HG03469 (cell line): Measurements from ENCODE around the gene MMAB.

Experiments
- ATAC-seq: cut with Tn5 transposase; IDR thresholded peaks from one replicate; pipeline ENCODE4 v1.9.1; 2021; ENCODE audit warnings: mild to moderate bottlenecking, moderate library complexity, moderate number of reproducible peaks; ENCODE audit not compliant: unreplicated experiment

Gene MMAB

GRCh38 chr12:109573029-109573913 is at the start of gene MMAB, which contains the start of gene MVK:
MMAB (minus strand) TSS chr12:109573504; CDS start chr12:109573480, 24 bp downstream.
MVK (plus strand) TSS chr12:109573794; CDS start chr12:109574823, 1,029 bp downstream.
- peak; percentile 74 for ATAC-seq

DNA sequence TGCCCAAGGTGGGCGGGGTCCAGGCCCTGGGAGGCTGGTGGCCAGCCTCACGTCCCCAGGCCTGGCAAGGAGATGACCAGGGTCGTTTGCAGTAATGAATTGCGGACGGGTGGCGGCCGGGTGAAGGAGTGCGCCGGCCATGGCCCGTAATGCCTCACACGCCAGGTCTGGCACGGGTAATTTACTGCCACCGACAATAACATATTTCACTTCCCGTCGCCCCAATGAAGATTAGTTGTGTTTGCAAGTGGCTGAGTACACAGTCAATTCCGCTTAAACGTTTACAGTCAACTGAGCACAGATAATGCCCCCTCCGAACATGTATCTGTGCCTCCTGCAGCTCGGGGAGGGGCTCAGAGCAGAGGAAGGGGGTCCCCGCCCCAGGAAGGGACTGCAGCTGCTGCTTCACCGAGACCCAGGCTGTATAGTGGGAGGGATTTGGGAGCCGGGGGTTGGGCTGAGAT is 48.6 kb upstream of the MMAB start:
- no peak for ATAC-seq

DNA sequence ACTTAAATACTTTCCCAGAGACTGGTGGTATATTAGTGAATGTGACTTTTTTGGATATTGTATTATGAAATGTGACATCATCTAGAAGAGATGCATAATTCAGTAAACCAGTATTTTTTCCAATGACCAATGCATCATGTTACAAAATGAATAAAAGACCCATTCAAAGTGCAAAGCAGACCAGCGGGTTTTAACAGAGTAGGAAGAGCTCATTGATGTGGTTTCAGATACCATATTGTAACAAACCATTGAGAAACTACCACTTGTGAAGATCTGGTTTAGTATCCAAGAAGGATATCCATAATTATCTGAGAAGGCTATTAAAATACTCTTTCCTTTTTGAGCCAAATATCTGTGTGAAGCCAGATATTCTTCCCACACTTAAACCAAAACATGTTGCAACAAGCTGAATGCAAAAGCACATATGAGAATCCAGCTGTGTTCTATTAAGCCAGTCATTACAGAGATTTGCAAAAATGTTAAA is 47.9 kb upstream of the MMAB start:
- no peak for ATAC-seq

DNA sequence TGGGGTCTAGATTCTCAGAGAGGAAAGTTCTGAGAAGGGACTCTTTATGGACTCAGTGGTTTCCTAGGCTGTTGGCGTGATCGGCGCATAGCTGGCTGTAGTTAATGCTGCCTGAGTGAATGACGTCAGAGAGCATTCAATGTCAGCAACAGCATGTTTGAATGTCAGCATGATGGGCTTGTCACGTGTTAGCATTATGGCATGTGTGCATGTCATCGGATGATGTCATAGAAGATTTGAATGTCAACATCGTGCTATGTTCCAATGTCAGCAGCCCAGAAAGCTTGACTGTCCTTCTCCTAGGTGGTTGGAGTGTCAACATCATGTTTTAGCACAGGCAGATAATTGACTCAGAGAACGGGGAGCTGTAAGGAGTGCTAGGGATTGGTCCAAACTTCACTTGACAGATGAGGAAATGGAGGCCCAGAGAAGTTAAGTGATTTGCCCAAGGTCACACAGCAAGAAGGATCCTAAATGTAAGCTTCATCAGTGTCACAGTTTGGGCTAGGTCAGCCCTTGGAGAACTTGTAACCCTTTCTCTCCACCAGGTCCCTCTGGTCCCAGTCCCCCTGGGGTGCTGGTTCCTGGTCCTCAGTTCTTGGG is 45.8 kb upstream of the MMAB start:
- no peak for ATAC-seq

- ATAC-seq = no peak
Measured at GRCh38 chr12:109618082-109618481, 44.8 kb upstream of the MMAB start.

DNA sequence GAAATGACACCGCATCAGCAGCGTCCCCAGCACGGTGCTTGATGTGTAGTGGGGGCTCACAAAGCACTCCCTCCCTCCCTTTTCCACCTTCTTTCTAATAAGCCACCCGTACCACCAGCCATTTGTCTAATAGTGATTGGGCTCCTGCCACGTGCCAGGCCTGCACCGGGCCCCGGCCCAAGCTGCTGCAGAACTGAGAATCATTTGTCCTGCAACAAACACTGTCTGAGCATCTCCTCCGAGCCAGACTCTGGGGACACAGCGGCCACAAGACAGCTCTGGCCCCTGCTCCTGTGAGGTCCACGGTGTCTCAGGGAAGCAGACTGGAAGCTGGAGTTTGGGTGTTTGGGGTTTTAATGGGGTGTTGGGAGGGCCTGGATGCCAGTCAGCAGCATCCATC is 44.2 kb upstream of the MMAB start:
- no peak for ATAC-seq

GRCh38 chr12:109615556-109616229 is 42.4 kb upstream of the MMAB start:
- ATAC-seq = no peak

DNA sequence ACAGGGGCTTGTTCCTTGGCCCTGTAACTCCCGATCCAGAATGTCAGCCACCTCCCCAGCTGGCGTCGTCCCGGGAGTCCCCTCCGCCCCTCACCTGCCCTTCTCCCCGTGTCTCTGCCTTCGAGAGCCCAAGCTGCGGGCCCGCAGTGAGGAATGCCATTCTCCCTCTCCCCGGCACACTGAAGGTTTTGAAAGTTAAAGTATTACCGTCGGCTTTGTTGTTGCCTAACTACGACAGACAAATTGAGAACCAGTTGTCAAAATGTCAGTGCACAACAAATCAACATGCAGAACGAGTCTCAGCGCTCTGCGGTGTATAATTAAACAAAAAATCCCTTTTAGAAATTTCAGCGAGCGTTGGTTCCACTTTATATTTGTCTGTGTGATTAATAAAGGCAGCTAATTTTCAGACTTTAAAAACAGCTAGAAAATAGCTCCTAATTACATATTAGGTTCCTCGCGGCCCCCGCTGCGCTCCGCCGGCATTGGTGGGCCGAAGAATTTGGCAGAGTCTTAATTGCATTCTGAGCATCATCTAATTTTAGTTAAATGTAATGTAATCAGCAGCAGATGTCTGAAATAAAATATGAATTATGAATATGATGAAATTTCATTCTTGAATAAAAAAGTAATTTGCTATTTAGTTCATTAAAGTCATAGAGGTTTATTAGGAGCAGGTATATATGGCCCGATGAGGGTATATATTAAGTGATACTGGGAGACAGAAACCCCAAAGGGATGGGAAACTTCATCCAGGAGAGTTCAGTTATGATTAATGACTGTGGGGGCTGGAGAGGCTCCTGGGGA is 40.5 kb upstream of the MMAB start:
- no peak for ATAC-seq

GRCh38 chr12:109612975-109613502 is 39.7 kb upstream of the MMAB start:
- no peak for ATAC-seq

- no peak for ATAC-seq
Measured at GRCh38 chr12:109612003-109612402, 38.7 kb upstream of the MMAB start.

GRCh38 chr12:109611223-109611622 is 37.9 kb upstream of the MMAB start:
- ATAC-seq = no peak

DNA sequence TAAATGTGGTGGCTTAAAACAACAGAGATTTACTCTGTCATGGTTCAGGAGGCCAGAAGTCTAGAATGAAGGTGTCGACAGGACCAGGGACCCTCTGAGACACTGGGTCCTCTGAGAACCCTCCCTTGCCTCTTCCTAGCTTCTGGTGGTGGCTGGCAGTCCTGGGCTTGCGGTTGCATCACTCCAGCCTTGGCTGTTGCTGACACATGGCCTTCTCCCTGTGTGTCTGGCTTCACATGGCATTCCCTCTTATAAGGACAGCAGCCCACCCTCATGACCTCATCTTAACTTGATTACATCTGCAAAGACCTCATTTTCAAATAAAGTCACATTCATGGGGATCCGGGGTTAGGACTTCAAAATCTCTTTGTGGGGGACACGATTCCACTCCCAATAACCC is 37.2 kb upstream of the MMAB start:
- ATAC-seq = no peak

DNA sequence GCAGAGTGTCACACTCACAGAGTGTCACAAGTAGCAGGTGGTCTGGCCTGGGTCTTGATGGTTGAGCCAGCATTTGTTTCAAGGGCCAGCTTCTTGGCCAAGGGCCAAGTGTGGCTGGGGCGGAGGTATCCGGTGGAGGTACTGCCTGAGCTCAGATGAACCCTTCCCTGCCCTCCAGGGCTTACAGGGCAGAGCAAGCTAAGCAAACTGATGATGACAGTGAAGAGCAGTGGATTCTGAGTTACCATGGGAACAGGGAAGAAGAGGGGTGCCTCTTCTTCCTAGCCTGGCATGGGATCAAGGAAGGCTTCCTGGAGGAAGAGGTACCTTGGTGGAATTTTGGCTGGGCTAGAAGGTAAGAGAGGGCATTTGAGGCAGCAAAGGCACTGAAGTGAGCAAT is 36.0 kb upstream of the MMAB start:
- ATAC-seq = no peak

- ATAC-seq = no peak
Measured at GRCh38 chr12:109608793-109609192, 35.5 kb upstream of the MMAB start.

DNA sequence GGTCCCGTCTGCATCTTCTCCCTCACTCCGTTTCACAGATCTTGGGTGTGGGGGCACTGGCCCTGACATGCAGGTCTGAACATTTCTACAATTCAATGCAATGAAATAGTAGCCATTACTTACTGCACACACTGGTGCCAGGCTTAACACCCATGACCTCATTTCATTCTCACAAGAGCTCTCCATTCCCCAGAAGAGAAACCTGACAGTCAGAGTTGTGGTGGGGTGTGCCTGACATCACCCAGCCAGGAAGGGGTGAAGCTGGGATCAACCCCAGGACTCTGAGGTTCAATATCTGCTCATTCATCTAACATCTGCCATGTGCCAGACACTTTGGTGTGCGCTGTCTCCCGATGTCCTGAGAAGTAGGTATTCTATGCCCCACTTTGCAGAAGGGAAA is 35.0 kb upstream of the MMAB start:
- ATAC-seq = no peak

- ATAC-seq = no peak
Measured at GRCh38 chr12:109607618-109608017, 34.3 kb upstream of the MMAB start.

DNA sequence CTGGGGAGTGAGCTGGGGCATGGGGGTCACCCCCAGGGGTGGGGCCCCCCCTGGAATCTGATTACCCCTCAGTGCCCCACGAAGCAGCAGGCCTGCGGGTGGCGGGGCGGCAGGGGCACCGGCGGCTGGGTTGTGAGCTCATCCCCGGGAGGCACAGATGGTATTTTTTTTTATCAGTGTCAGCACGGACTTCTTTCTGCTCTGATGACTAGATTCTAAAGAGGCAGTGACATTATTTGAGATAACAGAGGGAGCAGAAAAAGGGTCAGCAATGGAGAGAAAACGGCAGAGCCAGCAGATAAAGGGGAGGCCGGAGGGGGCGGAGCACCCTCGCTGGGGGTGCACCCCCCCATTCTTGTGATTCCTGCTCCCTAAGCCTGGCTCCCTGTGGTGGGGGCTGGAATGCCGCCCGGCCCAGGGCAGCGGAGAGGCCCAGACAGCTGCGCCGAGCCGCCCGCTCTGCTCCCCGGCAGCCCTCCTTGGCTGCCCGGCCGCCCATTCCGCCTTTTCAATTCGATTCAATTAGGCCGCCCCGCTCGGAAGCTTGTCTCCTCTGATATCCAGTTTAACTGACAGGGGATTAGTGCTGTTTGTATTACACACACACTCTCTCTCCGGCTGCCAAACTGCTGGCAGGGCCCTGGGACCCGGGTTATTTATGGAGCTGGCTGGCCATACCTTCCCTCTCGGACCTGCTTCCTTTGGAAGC is 33.2 kb upstream of the MMAB start:
- ATAC-seq = no peak

DNA sequence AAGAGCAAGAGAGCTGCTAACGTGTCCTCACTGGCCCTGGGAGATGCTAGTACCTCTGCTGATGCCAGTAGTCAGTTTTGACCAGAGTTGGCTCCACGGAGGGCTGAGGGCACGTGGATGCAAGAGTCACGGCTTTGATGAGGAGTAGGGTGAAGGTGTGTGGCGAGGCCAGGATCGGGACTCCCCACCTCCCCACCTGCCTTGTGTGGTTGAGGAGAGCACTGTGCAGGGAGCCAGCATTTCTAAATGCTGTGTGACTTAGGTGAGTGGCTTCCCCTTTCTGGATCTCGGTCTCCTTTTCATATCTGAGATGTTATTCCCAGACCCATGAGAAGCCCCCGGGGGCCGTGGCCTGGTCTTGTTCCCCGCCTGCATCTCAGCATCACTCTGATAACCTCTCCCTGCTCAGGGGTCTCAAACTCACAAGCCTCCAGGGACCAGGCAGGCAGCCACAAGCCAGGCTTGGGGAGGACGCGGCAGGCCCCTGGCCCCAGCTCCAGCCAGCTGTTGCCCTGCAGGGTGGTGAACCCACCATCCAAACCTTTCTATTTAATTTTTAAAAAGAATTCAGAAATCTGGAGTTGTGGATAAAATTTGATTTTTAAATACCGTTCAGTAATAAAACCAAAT is 32.4 kb upstream of the MMAB start:
- ATAC-seq = no peak

DNA sequence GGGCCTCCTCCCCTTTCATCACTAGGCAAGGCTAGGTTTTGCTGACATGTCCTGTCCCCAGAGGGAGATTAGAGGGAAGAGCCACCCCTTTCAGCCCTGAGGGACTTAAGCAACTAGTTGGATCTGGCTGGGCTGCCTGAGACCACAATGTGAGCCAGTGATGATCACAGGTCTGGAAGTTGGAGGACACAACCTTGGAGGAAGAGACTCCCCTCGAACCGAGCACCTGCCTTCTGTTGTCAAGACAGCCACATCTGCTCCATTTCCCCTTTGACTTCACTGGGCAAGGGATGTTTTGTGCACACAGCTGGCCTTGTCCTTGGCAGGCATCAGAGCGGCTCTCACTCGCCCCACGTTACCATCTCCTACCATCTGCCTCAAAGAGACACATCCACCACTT is 31.7 kb upstream of the MMAB start:
- no peak for ATAC-seq
